HG03575 (cell line): ENCODE data around the gene MKRN2.
A peak's percentile ranks its signal among the peaks of the same experiment; 100 is the strongest.

Experiments
- ATAC-seq: cut with Tn5 transposase; IDR thresholded peaks from one replicate; pipeline ENCODE4 v1.9.1; 2021; ENCODE audit not compliant: unreplicated experiment, insufficient number of reproducible peaks, low FRiP score; ENCODE audit errors: extremely low read depth

MKRN2 gene

GRCh38 chr3:12549971-12550760, 6.7 kb upstream of the MKRN2 start:
- no peak for ATAC-seq

GRCh38 chr3:12553921-12554391, 2.9 kb upstream of the MKRN2 start:
- ATAC-seq = no peak

- no peak for ATAC-seq
Observed at GRCh38 chr3:12556314-12556689, 585 bp upstream of the MKRN2 start.

GRCh38 chr3:12557473-12558100, 700 bp downstream of the MKRN2 start:
- no peak for ATAC-seq

- ATAC-seq = no peak
Observed at GRCh38 chr3:12558706-12559105, 1.8 kb downstream of the MKRN2 start.

- ATAC-seq = no peak
Observed at GRCh38 chr3:12559520-12559919, 2.6 kb downstream of the MKRN2 start.

GRCh38 chr3:12560505-12561190, 3.8 kb downstream of the MKRN2 start:
- peak; percentile 28 for ATAC-seq

GRCh38 chr3:12561397-12561796, 4.5 kb downstream of the MKRN2 start:
- ATAC-seq = no peak

- no peak for ATAC-seq
Observed at GRCh38 chr3:12562451-12562850, 5.6 kb downstream of the MKRN2 start.

- no peak for ATAC-seq
Observed at GRCh38 chr3:12566976-12567375, 10.1 kb downstream of the MKRN2 start.

GRCh38 chr3:12568747-12569146, 11.9 kb downstream of the MKRN2 start:
- ATAC-seq = no peak

- no peak for ATAC-seq
Observed at GRCh38 chr3:12569836-12570235, 12.9 kb downstream of the MKRN2 start.

GRCh38 chr3:12571986-12572385, 15.1 kb downstream of the MKRN2 start:
- no peak for ATAC-seq

GRCh38 chr3:12574131-12574530, 17.2 kb downstream of the MKRN2 start:
- no peak for ATAC-seq

GRCh38 chr3:12574661-12575060, 17.8 kb downstream of the MKRN2 start:
- no peak for ATAC-seq

GRCh38 chr3:12577379-12577778, 20.5 kb downstream of the MKRN2 start:
- no peak for ATAC-seq

- no peak for ATAC-seq
Observed at GRCh38 chr3:12578742-12579141, 21.9 kb downstream of the MKRN2 start.

- ATAC-seq = no peak
Observed at GRCh38 chr3:12579456-12579855, 22.6 kb downstream of the MKRN2 start.

GRCh38 chr3:12579905-12580304, 23.0 kb downstream of the MKRN2 start:
- ATAC-seq = no peak

GRCh38 chr3:12582730-12583129, 25.8 kb downstream of the MKRN2 start:
- no peak for ATAC-seq
